HUDEP-2 (cell line): ENCODE data around the gene OSBPL9.

Experiments used
- DNase-seq, 76 experiments: peaks; one replicate each; lab custom pipeline; 2025; ENCODE audit not compliant: unreplicated experiment in 76 of 76; lab: John Stamatoyannopoulos, UW

OSBPL9 gene, protein sequence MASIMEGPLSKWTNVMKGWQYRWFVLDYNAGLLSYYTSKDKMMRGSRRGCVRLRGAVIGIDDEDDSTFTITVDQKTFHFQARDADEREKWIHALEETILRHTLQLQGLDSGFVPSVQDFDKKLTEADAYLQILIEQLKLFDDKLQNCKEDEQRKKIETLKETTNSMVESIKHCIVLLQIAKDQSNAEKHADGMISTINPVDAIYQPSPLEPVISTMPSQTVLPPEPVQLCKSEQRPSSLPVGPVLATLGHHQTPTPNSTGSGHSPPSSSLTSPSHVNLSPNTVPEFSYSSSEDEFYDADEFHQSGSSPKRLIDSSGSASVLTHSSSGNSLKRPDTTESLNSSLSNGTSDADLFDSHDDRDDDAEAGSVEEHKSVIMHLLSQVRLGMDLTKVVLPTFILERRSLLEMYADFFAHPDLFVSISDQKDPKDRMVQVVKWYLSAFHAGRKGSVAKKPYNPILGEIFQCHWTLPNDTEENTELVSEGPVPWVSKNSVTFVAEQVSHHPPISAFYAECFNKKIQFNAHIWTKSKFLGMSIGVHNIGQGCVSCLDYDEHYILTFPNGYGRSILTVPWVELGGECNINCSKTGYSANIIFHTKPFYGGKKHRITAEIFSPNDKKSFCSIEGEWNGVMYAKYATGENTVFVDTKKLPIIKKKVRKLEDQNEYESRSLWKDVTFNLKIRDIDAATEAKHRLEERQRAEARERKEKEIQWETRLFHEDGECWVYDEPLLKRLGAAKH

DNA sequence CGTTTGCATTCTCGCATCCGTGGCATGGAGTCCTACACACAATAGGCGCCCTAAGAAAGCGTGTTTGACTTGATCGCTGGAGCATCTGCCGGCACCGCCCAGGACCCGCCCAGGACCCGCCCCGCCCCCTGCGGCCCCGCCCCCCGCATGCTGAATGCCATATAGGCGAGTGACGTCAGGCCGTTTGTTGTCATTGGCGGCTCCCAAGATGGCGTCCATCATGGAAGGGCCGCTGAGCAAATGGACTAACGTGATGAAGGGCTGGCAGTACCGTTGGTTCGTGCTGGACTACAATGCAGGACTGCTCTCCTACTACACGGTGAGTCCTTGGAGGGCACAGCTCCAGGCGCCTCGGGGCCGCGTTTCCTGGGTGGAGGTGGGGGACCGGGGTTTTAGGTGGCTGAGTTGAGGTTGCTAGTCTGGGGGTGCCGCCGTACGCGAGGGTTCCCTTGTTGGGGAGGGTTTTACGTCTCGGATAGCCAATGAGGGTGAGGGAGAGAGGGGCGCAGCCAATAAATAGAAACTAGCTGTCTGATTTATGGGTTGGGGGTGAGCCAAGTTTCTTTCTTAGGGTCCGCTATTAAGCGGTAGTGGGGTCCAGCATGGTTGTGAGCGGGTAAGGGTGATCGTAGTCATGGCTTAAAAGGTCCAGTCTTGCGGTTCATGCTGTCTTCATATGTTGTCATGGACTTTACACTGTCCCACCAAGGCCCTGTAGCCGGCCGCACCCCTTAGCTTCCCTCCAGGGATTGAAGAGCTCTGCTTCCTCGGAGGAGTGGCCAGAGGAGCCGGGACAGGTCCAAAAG, at the start of gene OSBPL9:
TSS of gene OSBPL9 (plus strand) at position 190 of the 806 bp plus-strand sequence. CDS start at position 209, 19 bp downstream.
- peak in 75 of 76 experiments; percentile 30 to 90 (median 78) for DNase-seq

DNA sequence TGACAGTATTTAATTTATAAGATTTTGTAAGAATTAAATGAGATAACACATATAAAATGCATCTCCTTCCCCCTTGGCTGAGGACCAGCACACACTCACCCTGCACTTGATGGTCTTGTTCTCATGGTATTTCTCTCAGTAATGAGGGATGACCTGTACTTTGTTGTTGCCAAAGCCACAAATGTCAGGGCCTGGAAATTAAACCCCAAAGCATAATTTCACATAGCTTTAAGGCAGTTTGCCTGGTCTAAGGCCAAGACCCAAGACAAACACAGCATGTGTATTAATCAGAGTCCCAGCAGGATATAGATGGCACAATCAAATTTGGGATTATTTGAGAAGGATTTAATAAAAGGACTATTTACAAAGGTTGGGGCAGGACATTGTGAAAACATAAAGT, 49.2 kb upstream of the OSBPL9 start:
- no peak for DNase-seq

DNA sequence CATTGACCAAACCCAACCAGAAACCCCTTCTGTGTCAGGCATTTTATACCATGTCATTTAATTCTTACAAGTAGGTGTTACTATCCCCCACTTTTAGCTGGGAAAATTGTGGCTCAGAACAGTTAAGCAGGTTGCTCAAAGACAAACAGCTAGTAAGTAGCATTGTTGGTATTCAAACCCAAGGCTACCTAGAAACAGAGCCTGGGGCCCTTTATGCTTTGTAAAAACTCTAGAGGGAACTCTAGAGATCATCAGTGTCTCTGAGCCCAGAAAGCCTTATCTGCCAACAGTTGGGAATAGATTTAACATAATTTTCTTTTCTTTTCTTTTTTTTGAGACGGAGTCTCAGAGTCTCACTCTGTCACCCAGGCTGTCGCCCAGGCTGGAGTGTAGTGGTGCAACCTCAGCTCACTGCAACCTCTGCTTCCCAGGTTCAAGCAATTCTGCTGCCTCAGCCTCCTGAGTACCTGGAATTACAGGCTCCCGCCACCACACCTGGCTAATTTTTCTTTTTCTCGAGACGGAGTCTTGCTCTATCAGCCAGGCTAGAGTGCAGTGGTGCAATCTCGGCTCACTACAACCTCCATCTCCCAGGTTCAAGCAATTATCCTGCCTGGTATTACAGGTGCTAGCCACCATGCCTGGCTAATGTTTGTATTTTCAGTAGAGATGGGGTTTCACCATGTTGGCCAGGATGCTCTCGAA, 48.5 kb upstream of the OSBPL9 start:
- DNase-seq, result no peak

DNA sequence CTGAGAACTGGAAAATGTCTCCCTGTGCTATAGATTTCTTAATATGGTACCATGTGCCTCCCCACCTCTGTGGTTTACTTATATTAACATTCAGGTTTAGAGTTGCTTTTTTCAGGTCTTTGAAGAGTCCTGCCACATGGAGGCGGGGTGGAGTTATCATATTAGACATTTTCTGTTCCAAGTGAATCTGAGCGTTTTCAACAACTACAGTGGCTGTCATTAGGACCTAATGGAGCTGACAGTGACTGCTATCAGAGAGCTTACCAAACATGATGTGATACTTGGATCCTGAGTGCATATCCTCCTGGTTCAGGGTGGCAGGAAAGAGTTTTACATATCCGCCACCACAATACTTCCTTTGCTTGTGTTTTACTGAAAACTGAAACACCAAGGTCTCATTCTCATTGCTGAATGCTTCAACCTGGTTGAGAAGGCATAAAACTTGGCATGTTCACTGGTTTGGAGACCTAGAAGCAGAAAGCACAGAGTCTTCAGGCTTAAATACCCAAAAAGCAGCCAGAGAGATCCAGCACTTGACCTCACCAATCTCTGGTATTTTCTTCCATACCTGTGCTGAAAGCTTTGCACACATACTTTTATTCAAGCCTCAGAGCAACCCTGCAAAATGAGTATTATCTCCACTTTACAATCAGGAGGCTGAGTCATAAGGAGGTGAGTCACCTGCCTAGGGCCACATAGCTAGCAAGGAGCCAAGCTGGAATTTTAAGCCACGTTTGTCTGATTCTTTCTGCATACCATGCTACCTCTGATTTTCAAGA, 47.4 kb upstream of the OSBPL9 start:
- DNase-seq, result peak in 3 of 76 experiments; percentile 11 to 23 (median 15)

DNA sequence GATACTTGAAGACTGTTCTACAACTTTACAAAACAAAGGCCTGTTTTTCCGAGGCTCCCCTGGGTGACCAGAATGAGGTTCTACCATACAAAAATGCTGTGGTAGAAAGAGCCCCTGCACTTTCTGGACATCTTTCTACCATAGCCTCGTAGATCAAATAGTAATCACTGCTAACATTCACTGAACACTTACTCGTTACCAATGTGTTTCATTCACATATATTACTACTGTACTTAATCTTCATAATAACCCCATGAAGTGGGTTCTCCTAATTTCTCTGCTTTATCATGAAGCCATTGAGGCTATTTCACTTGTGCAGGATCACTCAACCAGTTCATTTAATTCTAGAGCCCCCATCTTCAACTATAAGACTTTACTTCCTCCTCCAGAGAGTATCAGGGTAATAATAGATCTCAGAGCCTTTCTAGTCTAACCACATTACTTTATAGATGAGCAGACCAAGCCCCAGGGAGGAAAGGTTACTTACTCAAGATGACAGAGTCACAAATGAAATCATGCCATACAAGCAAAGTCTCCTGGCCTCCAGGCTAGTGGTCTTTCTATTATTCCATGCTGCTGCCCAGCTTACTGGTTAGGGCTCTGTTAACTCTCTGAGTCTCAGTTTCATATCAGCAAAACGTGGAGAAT, 46.7 kb upstream of the OSBPL9 start:
- DNase-seq, result no peak

DNA sequence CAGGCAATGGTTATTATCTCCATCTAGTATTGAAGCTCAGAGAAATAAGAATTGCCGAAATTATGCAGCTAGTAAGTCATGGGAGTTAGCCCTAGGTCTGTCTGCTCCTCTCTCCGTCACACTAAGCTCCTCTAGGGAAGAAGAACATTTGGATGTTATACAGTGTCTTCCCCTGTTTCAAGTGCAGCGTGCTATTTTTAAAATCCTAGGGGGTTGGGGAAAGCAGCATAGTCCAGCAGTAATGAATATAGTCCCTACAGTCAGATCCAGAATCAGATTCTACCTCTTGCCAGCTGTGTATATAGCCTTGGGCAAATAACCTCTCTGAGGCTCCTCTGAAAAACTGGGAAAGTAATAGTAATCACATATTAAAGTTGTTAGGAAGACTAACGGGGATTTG, 44.5 kb upstream of the OSBPL9 start:
- no peak for DNase-seq

DNA sequence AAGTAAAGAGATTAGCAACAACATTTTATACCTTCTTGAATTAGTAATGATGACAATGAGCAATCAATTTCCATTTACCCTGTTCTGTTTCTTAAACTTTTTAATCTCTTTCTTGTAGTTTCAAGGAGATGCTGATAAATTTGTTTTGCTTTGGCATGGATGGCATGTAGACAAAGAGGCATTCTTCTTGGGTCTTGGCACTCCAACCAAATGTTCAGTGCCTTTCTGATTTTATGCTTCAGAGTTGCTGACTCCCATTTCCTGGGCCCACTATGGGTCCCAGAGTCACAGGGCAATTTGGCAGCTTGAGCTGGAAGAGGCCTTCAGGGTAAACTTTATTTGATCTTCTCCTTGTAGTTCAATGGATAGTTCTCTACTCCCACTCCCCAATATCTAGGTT, 42.1 kb upstream of the OSBPL9 start:
- no peak for DNase-seq

DNA sequence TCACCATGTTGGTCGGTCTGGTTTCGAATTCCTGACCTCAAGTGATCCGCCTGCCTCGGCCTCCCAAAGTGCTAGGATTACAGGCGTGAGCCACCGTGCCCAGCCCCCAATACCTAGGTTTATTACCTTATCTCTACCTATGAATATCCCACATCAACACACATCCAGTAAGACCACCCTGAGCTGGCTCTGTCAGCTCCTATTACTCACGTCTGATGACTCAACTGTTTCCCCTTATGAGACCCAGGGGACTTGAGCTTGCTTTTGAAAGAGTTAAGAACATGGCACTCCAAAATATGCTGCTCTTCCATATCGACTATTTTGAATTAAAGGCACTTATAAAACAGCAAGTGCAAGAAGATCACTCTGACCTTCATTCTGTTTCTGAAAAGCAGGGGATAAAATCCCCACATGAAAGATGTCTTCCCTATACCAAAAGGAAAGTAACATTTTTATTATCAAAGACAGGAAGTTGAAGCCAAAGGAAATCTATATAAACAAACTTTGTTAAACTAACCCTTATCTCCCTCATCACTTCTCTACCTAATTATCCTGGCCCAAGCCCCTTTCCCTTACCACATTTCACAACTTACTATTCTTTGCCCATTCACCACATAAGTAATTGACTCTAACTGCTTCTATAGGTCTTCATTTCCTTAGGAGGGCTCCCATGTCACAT, 41.3 kb upstream of the OSBPL9 start:
- no peak for DNase-seq

DNA sequence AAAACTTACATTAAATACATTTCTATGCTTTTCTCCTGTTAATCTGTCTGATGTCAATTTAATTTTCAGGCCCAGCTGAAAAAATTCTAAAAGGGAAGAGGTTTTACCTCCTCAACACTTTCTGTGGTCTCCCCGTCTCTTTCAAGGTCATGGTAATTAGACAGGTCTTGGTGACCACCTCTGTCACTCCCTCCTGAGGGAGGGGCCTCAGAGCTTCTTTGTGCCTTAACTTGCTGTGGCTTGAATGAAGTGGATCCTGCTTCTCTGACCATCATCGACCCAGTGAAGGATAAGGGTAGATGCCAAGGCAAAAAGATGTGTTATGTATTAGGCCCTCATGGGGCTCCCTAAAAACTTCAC, 40.8 kb upstream of the OSBPL9 start:
- DNase-seq, result no peak

DNA sequence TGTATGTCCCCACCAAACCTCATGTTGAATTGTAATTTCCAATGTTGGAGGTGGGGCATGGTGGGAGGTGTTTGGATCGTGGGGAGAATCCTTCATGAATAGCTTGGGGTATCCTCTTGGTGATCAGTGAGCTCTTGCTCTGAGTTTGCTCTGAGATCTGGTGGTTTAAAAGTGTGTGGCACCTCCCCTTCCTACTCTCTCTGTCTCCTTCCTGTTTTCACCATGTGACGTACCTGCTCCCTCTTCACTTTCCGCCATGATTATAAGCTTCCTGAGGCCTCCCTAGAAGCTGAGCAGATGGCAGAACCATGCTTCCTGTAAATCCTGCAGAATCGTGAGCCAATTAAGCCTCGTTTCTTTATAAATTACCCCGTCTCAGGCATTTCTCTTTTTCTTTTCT, 40.0 kb upstream of the OSBPL9 start:
- DNase-seq, result no peak

DNA sequence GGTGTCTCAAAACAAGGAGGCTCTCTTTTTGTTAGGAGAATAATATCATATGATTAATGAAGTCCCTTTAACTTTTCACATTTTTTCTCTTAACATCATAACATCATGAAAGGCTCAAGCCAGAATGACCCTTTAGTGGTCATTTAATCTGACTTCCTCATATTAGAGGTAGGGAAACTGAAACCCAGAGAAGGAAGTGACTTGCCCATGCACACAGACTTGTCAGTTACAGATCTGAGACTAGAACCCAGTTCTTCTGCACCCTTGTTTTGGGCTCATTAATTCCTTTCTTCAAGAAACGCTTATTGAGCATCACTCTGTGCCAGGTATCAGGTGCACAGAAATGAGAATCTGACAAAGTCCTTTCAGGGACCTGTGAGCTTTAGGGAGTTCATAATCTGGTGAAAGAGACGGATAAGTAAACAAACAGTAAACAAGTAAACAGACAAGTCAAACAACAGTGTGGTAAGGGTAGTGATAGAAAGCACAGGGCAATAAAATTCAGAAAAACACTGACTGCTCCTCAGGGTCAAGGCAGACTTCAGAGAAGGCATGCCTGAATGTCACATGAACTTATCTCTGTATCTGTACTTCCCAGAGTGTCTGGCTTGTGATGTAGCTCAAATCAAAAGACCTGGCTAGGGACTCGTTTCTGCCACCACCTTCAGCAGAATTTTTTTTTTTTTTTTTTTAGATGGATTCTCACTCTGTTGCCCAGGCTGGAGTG, 38.3 kb upstream of the OSBPL9 start:
- DNase-seq, result no peak

DNA sequence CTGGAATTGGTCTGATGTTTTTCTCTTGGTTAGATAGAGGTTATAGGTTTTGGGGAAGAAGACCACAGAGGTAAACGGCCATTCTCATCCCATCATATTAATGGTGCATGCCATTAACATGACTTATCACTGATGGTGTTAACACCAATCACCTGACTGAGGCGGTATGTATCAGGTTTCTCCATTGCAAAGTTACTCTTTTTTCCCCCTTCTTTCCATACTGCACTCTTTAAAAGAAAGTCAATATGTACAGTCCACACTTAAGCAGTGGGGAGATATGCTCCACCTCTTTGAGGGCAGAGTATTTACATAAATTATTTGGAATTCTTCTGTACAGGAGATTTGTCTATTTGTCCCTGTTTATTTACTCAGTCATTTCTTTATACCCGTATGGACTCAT, 35.7 kb upstream of the OSBPL9 start:
- no peak for DNase-seq

DNA sequence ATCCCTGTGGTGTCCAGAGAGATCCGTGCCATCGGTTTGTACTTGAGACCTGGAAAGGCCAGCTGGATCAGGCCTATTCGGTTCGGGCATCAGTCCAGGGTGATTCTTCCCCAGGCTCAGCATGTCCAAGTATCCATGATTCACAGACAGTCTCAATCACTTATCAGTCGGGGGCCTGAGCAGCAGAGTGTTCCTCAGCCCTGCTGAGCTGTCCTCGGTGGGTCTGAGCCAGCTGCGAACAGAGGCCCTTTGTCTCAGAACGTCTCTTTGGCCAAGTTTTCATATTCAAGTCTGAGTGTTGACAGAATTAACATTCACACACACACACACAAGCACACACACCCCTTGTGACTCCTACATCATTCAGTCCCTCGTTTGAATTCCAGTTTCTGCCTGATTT, 33.4 kb upstream of the OSBPL9 start:
- no peak for DNase-seq

DNA sequence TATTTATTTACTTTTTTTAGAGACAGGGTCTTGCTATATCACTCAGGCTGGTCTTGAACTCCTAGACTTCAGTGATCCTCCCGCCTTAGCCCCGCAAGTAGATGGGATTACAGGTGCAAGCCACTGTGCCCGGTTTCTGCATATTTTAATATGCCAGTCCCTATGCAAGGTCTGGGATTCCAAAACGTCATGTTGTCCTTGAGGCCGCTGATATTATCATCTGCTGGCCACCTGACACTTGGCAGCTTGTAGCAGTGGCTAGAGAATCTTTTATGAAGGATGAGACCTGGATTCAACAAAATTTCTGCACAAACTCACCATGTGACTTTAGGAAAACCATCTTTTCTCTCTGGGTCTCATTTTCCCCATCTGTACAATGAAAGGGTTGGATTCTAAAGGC, 32.9 kb upstream of the OSBPL9 start:
- no peak for DNase-seq

DNA sequence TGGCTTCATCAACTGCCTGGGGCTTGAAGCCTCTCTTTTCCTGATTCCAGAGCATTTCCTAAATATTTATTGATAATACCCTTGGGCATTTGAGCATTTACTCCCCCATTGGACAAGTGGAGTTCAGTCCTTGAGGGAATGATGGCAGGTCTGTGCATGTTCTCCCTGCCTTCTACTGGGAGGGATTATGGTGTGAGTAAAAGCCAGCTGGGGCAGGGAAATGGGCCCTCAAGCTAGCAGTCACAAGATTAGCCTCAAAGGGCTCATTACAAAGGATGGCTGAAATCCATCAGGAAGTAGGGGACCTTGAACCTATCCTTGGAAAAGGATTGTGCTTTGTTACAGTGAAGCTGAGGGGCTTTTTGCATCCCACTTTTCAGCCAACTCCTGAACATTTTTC, 24.2 kb upstream of the OSBPL9 start:
- no peak for DNase-seq

DNA sequence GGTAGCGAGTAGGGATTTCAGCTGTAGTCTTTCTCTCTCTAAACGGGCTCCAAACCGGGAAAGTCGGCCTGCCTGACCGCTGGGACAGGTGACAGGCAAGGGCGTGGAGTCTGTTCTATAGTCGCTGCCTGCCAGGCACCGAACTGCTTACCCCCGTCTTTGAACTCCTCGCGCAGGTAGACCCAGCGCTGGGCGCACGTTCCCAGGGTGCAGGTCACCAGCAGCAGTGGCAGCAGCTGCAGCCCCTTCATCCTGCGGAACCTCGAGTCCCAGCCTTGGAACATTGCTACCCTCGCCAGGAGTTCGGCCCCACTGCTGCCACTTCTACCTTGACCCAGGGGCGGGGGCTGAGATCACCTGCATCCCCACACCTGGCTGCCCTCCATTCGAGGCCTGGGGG, 22.2 kb upstream of the OSBPL9 start:
- DNase-seq, result no peak

DNA sequence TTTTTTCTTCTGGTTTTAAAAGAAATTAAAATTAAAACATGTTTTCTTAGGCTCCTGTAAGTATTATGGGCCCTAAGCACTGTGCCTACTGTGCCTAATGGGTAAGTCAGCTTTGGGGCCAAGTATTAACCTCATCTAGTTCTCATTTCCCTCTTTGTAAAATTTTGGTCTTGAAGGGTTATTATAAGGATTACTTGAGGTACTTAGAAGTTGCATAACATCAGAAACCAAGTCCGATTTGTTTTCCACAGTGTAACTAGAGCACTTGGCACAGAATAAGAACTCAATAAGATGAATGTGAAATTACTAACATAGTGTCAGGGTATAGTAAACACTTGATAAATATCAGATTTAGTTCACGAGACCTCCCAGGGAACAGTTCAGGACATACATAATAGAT, 16.4 kb upstream of the OSBPL9 start:
- no peak for DNase-seq

DNA sequence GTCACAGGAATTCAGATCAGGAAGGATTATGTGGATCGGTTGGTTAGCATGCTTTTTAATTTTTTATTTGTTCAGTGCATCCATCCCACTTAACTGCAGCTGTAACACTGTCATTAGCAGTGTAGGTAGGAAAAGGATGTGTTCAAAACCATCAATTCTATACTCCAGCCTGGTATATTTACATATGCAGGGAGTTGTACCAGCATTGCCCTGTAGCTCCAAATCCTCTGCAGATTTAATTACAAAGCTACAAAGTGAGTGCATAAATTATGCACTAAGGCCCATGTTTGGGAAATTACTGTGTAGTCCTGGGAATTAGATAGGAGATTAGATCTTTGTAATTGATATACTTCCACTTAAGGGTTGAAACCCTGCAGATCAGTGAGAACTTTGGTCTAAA, 15.9 kb upstream of the OSBPL9 start:
- no peak for DNase-seq
